ENCODE data around the gene SHANK3. TPM values are rescaled to one million over a fixed set of nuclear protein-coding genes. Genes with fewer than 3 reads are reported as not detected.

Gene SHANK3
- polyA plus RNA-seq, 1 donor (not counting 4 experiments of a cell fraction or from before 2014, with no cell fraction given) = 1.00 TPM

DNA sequence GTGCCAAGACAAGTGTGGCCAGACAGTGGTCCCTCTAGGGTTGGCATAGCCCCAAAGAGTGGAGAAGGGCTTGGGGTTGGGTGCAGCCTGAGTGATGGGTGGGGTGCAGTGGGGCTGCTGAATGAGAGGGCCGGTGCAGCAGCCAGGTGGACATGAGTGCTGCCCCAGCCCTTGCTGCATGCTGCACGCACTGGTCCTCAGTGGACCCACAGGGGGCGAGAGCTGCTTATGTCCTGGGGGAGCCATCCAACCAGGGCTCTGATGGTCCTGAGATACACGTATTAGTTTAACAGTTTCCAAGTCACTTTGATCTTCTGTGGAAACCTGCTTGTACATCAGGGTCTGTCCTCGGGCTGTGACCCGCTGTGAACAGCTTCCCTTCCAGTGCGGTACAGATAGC, 41.5 kb downstream of the SHANK3 start:
- H3K9ac ChIP-seq (ENCODE audit: control insufficient read depth, extremely low read depth, insufficient read depth, low read length) = no peak overlapping the region
- no peak overlapping the region for H3K4me3 ChIP-seq (ENCODE audit: control insufficient read depth in 2 of 3, extremely low read depth in 1 of 3, insufficient read depth in 2 of 3, low read depth in 1 of 3, low read length in 3 of 3)
- no peaks in the 10 kb centered on the region for H3K4me1 ChIP-seq (ENCODE audit: control insufficient read depth, extremely low read depth, insufficient read depth, low read length)
- H3K9me1 ChIP-seq (ENCODE audit: control insufficient read depth, extremely low read depth, insufficient read depth, low read length) = no peaks in the 10 kb centered on the region
- H3K4me2 ChIP-seq (ENCODE audit: control insufficient read depth, extremely low read depth, insufficient read depth, low read depth, low read length) = no peak overlapping the region
- H2AFZ ChIP-seq (ENCODE audit: control insufficient read depth, low read length) = no peak overlapping the region
- peaks cover 0 to 6% of the 10 kb centered on the region in 2 experiments for H3K36me3 ChIP-seq (ENCODE audit: control insufficient read depth in 2 of 2, extremely low read depth in 1 of 2, insufficient read depth in 2 of 2, low read length in 2 of 2)
- H3K27me3 ChIP-seq (ENCODE audit: control insufficient read depth, extremely low read depth, insufficient read depth, low read length) = no peaks in the 10 kb centered on the region
- no peak overlapping the region for H3K27ac ChIP-seq (ENCODE audit: control insufficient read depth, insufficient read depth, low read length)
- FAIRE-seq (no peak), DNase-seq (ENCODE audit: low read depth, low spot score) (no peak)
- H3K79me2 ChIP-seq (ENCODE audit: control insufficient read depth, insufficient read depth, low read length) = no peaks in the 10 kb centered on the region
- dilution Hi-C loops (cut with MboI; ENCODE audit: extremely low pct_ligation_motif_present, low sequenced_read_pairs) = no loop called here
- H4K20me1 ChIP-seq (ENCODE audit: control insufficient read depth, extremely low read depth, insufficient read depth, low read length) = peaks cover 2% of the 10 kb centered on the region
- no peaks in the 10 kb centered on the region for H3K9me3 ChIP-seq (ENCODE audit: control insufficient read depth, low read depth, low read length)
- no peak for TF ChIP-seq EZH2 (IDR thresholded peaks at IDR 0.05; ENCODE audit: low read length)
- TF ChIP-seq, protein P1, sequence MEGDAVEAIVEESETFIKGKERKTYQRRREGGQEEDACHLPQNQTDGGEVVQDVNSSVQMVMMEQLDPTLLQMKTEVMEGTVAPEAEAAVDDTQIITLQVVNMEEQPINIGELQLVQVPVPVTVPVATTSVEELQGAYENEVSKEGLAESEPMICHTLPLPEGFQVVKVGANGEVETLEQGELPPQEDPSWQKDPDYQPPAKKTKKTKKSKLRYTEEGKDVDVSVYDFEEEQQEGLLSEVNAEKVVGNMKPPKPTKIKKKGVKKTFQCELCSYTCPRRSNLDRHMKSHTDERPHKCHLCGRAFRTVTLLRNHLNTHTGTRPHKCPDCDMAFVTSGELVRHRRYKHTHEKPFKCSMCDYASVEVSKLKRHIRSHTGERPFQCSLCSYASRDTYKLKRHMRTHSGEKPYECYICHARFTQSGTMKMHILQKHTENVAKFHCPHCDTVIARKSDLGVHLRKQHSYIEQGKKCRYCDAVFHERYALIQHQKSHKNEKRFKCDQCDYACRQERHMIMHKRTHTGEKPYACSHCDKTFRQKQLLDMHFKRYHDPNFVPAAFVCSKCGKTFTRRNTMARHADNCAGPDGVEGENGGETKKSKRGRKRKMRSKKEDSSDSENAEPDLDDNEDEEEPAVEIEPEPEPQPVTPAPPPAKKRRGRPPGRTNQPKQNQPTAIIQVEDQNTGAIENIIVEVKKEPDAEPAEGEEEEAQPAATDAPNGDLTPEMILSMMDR (optimal IDR thresholded peaks at IDR 0.05 in 1 of 3, IDR thresholded peaks at IDR 0.05 in 1 of 3, conservative IDR thresholded peaks at IDR 0.05 in 1 of 3; ENCODE audit: extremely low read depth in 1 of 3, insufficient read depth in 2 of 3, low read length in 3 of 3) = no peak

DNA sequence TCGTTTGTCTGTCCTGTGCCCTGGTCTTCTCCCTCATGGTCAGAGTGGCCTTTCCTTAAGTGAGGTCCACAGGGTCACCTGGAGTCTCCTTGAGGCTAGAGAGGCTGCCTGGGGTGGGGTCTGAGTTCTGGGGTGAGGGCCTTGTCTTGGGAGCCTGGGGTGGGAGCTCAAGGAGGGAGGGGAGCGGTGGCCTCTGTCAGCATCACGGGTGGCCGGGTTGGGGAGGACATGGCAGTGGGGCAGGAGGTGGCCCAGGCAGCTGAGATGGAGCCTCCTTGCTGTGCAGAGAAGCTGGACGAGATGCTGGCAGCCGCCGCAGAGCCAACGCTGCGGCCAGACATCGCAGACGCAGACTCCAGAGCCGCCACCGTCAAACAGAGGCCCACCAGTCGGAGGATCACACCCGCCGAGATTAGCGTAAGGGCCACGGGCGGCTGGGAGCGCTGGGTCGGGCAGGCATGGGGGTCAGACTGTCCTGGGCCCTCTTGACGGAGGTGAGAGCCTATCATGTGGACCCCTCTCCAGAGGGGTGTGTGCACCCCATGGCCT, 42.1 kb downstream of the SHANK3 start:
- no peak overlapping the region for H3K27ac ChIP-seq (ENCODE audit: control insufficient read depth, insufficient read depth, low read length)
- DNase-seq (ENCODE audit: low read depth, low spot score) (no peak), FAIRE-seq (no peak)
- H3K4me2 ChIP-seq (ENCODE audit: control insufficient read depth, extremely low read depth, insufficient read depth, low read depth, low read length) = no peak overlapping the region
- no peaks in the 10 kb centered on the region for H3K9me1 ChIP-seq (ENCODE audit: control insufficient read depth, extremely low read depth, insufficient read depth, low read length)
- peaks cover 5% of the 10 kb centered on the region for H3K27me3 ChIP-seq (ENCODE audit: control insufficient read depth, extremely low read depth, insufficient read depth, low read length)
- TF ChIP-seq, protein P1 (optimal IDR thresholded peaks at IDR 0.05 in 1 of 3, IDR thresholded peaks at IDR 0.05 in 1 of 3, conservative IDR thresholded peaks at IDR 0.05 in 1 of 3; ENCODE audit: extremely low read depth in 1 of 3, insufficient read depth in 2 of 3, low read length in 3 of 3) = no peak
- TF ChIP-seq EZH2 (IDR thresholded peaks at IDR 0.05; ENCODE audit: low read length) = no peak
- no peaks in the 10 kb centered on the region for H3K79me2 ChIP-seq (ENCODE audit: control insufficient read depth, insufficient read depth, low read length)
- no peak overlapping the region for H3K4me3 ChIP-seq (ENCODE audit: control insufficient read depth in 2 of 3, extremely low read depth in 1 of 3, insufficient read depth in 2 of 3, low read depth in 1 of 3, low read length in 3 of 3)
- H3K9ac ChIP-seq (ENCODE audit: control insufficient read depth, extremely low read depth, insufficient read depth, low read length) = no peak overlapping the region
- no peaks in the 10 kb centered on the region for H3K4me1 ChIP-seq (ENCODE audit: control insufficient read depth, extremely low read depth, insufficient read depth, low read length)
- H4K20me1 ChIP-seq (ENCODE audit: control insufficient read depth, extremely low read depth, insufficient read depth, low read length) = peaks cover 2% of the 10 kb centered on the region
- H3K9me3 ChIP-seq (ENCODE audit: control insufficient read depth, low read depth, low read length) = no peaks in the 10 kb centered on the region
- H3K36me3 ChIP-seq (ENCODE audit: control insufficient read depth in 2 of 2, extremely low read depth in 1 of 2, insufficient read depth in 2 of 2, low read length in 2 of 2) = peaks cover 0 to 4% of the 10 kb centered on the region in 2 experiments
- dilution Hi-C loops (cut with MboI; ENCODE audit: extremely low pct_ligation_motif_present, low sequenced_read_pairs) = no loop called here
- no peak overlapping the region for H2AFZ ChIP-seq (ENCODE audit: control insufficient read depth, low read length)
